CD4-positive, alpha-beta T cell treated with Interleukin-4 for 1 hour (primary cell): ENCODE data around the gene GOLGA8B.
"Not testable (repeated sequence)": the region's sequence is repeated elsewhere in the genome, so short reads cannot be mapped to it uniquely, and the experiment has no call there.

Experiments used
- DNase-seq, 2 donors: peaks; one replicate each; pipeline ENCODE4 v3.0.0-alpha.2; 2020 to 2022

The GOLGA8B gene

DNA sequence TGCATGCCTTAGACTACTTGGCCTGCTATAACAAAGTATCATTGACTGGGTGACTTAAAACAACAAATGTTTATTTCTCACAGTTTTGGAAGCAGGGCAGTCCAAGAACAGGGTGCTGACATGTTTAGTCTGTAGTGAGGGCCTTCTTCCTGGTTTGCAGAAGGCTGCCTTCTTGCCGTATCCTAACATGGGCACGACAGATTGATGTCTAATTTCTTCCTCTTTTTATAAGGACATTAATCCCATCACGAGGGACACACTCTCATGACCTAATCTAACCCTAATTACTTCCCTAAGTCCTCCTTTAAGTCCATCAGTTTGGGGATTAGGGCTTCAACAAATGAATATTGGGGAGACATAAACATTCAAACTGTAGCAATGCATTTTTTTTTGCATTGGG, 10.9 kb upstream of the GOLGA8B start:
- DNase-seq: no peak

GRCh38 chr15:34591306-34591705, 7.9 kb upstream of the GOLGA8B start:
- DNase-seq: no peak

DNA sequence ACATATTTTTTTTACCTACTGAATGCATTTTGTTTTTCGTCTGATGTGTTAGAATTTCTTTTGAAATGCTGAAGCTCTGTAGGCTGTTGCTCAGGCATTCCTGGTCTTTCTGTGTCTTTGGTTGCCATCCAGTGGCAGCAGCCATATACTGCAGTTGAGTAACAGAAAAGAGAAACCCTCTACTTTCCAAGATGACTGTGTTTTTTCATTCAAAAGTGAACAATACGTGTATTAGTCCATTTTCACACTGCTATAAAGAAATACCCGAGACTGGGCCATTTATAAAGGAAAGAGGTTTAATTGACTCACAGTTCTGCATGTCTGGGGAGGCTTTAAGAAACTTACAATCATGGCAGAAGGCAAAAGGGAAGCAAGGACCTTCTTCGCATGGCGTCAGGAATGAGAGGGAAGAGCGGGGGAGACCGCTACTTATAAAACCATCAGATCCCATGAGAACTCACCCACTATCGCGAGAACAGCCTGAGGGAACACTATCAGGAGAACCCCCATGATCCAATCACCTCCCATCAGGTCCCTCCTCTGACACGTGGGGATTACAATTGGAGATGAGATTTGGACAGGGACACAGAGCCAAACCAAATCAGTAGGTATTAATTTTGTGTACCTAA, 4.7 kb upstream of the GOLGA8B start:
- peak; percentile 67 to 78 for DNase-seq

DNA sequence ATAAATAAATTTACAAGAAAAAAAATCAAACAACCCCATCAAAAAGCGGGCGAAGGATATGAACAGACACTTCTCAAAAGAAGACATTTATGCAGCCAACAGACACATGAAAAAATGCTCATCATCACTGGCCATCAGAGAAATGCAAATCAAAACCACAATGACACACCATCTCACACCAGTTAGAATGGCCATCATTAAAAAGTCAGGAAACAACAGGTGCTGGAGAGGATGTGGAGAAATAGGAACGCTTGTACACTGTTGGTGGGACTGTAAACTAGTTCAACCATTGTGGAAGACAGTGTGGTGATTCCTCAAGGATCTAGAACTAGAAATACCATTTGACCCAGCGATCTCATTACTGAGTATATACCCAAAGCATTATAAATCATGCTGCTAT, 2.5 kb upstream of the GOLGA8B start:
- not testable (repeated sequence) for DNase-seq

GRCh38 chr15:34584996-34585395, 1.5 kb upstream of the GOLGA8B start:
- no peak for DNase-seq

- DNase-seq: no peak
Measured at GRCh38 chr15:34584330-34584668, 848 bp upstream of the GOLGA8B start.

GRCh38 chr15:34582461-34583371, 735 bp downstream of the GOLGA8B start:
- peak in 1 of 2 donors; percentile 30 for DNase-seq

DNA sequence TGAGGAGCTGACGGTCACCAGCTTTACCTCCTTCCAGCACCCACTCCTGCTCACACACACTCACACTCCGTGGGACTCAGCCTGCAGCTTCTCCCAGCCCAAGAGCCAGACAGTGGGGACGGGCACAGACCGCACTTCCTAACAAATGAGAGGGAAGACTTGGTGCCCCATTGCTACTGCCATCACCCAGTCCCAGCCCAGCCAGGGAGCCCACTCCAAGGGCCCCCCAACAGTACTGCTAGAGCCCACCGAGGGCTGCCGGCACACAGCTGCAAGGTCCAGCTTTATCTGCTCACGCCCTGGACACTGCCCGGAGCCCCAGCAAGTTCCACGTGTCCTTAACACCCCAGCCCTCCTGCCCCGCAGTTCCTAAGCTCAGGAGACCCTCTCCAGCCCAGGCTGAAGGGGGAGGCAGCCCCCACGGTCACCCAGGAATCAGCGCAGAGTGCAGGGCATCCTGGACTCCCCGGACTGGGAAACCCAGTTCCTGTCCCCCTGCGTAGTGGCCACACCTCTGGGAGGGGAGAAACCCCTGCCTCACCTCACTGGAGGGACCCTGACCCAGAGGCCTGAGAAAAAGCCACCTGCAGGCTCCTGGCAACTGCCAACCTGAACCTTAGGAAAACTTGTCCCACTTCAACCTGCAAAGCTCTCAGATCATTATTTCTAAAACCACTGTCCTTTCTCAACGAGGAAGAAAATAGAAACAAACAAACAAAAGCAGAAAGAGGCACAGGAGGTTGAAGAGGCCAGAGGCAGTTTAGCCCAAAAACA, 1.6 kb downstream of the GOLGA8B start:
- DNase-seq: not testable (repeated sequence)

DNA sequence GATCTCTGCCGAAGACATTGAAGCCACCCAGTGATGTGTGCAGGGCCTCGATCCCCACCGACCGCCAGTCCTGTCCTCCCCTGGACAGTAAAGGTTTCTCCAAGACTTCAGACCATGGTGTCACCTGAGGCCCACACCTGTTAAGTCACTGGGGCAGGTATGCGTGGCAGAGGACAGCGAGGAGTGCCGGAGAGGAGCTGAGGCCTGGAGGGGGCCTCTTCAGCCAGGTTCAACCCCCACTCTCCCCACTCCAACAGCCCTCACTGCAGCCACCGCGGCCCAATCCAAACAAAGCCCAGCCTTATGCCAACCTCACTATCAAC, 2.4 kb downstream of the GOLGA8B start:
- DNase-seq: no peak

- not testable (repeated sequence) for DNase-seq
Measured at GRCh38 chr15:34580251-34581042, 3.0 kb downstream of the GOLGA8B start.

- no peak for DNase-seq
Measured at GRCh38 chr15:34578283-34578674, 5.2 kb downstream of the GOLGA8B start.

- DNase-seq: not testable (repeated sequence)
Measured at GRCh38 chr15:34577658-34578282, 5.7 kb downstream of the GOLGA8B start.

DNA sequence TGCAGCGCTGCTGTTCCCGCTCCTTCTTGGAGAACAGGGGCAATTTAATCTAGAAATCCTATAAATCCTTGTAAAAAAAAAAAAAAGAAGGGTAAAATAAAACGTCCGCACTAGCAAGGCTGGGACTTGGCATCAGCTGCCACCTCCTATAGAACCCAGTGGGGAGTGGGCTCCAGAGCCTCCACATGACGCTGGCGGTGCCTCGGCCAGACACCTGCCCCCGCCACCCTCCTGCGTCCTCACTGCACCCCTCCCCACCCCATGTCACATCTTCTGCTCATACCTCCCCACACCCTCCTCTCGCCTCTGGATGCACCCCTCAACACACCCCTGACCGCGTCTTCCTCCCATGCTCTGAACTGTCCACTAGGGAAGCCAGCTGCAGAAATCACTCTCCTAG, 8.4 kb downstream of the GOLGA8B start:
- not testable (repeated sequence) for DNase-seq

DNA sequence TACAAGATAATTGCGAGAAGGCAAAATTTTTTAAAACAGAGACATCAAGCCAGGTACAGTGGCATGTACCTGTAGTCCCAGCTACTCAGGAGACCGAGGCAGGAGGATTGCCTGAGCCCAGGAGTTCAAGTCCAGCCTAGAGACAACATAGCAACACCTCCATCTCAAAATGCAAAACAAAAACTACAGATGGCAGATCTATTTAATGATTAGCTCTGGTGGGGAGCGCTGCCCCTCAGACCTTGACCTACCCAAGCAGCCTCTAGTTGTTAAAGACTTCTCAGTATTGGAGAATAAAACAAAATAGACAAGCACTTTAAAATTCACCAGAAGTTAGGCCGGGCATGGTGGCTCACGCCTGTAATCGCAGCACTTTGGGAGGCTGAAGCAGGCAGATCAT, 10.5 kb downstream of the GOLGA8B start:
- DNase-seq: not testable (repeated sequence)

DNA sequence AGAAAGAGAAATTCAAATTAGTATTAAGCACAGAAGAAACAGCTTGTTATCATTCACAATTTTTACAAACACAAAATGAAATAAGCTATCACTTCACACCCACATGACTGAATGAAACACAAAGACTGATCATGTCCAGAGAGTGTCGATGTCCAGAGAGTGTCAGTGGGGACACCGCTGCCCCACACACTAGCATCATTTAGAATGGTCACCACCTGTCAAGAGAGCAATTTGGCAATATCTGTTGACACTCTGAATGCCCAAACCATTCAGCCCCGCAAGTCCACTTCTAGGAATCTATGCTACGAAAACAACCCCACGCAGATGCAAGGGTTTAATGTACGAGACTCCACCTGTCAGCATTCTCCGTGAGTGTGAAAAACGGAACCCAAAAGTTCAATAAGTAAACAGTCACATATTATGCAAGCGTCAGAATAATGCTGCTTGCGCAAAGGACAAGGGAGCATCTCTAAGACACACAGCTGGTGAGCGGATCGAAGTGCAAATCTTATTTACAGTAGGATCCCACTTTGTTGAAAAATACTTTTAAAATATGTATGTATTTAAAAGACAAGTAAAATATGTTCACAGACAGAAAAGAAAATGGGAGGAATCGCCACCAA, 11.3 kb downstream of the GOLGA8B start:
- not testable (repeated sequence) for DNase-seq

DNA sequence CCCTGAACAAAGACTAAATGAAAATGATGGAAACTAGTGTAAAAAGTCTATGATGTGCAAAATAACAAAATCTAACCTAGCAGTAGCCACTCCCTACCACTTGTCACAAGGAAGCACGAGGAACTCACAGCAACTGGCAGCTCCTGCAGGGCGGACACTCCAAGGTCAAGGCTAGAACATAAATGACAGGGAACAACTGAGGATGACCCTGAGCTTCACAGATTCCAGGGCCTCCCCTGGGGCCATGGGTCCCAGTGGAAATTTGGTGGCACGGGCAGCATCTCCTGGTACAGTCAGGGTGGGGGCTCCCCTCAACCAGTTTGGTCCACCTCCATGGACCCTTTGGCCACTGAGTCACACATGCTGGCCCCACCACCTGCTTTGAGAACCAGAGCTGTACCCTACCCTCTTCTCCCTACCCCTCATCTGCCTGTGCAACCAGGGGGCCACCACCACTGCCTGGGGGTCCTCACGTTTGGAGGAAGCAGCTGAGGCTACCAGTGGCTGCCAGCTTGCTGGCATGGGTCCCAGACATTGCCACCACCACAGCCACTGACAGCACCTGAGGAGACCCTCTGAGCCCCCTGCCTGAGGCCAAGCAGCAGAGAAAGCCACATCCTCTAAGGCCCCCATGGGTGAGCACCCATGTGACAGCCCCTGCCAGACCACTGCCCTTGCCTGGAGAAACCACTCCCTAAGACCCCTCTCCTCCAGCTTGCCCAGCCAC, 13.6 kb downstream of the GOLGA8B start:
- not testable (repeated sequence) for DNase-seq

DNA sequence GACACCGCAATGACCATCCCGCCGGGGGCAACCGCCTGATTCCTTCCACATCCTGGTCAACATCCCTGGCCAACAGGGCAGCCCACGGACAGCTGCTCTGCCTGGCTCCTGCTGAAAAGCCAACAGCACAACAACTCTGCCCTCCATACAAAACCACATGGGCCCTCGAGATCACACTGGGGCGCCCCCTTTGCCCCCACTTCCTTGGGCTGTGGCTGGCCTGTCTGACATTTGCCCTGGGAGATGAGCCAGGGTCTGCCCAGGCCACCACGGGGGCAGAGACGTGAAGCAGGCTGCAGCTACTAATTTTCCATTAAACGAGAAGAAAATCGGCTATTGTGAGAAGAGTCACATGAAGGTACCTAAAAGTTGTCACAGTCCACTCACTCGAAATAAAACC, 16.3 kb downstream of the GOLGA8B start:
- DNase-seq: not testable (repeated sequence)

DNA sequence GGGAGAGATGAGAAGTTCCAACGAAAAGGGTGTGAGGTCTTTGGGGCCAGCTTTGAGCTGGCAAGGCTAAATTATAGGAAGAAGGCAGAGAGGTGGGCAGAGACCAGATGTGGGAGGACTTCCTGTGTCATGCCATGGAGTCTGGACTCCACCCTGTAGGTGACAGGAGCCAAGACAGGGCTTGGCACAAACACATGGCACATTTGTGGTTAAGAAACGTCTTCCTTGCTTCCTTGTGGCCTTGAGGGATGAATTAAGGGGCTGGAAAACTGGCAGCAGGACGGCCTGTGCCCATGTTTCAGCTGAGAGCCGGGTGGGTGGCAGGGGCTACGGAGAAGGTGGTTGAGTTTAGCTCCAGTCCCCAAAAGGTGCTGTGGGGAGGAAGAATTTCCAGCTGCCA, 18.7 kb downstream of the GOLGA8B start:
- DNase-seq: not testable (repeated sequence)

DNA sequence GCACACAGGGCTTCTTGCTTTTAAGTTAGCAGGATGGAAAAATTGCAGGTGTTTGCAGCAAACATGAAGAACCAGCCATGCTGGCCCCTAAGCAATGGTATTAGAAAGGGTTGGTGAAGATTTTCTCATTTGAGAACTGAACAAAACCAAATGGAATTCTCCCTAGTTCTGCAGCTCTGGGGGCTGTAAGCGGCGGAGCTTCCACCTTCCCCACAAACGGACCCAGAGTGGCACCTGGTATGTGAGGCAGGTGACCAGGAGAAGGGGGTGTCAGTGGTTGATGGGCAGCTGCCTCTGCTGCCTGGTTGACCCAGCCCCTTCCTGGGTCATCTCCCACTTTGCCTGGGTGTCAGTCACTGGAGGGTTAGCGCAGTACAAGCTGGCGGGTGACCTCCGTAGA, 22.6 kb downstream of the GOLGA8B start:
- DNase-seq: not testable (repeated sequence)

DNA sequence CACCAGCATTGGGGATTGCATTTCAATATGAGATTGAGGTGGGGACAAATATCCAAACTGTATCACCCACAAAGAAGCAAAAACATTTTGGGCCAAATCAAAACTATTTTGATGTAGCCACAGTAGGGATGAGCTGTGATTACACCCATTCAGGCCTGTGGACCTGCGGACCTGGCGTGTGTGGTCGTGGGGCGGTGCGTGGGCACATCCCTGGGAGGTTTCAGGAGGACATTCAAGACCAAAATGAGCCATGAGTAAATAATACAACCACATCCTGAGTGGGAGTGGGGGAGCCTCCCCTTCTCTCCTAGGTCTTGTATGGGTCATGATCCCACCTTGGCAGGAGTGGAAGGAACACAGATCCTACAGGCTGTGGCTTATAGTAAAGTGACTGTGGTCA, 23.7 kb downstream of the GOLGA8B start:
- not testable (repeated sequence) for DNase-seq

DNA sequence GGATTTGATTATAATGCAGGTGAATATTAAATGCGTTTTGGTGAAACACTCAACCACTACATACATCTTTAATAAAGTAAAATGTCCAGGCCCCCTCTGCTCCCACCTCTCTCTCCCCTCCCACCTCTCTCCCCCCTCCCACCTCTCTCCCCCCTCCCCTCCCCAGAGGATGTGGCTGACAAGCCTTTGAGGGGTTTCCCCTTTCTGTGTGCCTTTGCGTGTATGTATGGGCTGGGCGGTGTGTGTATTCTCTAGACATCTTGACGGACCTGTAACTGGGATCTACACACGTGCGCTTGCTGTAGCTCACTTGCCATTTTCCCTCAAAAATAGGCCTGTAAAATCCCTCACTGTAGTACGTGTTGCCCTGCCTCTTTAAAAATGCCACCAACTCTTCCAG, 28.3 kb downstream of the GOLGA8B start:
- DNase-seq: not testable (repeated sequence)
